ENCODE data around the gene RIMBP2.

The RIMBP2 gene

DNA sequence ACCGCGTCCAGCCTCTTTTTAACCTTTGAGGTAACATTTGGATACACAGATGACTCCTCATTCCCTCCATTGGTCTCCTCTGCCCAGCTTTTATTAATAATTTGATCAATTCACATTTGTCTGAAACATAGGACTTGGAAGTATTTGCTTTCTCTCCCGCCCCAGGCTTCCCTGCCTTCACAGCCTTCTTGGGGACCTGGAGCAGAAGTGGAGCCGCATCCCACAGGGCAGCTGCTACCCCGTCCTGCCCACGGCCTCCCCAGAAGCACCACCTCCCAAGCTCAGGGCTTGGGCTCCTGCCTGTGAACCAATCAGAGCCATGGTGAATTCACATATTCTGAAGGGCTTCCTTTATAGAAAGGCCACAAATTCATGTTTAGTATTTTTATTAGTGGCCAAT, 280.8 kb downstream of the RIMBP2 start:
- DNase-seq = no peak

DNA sequence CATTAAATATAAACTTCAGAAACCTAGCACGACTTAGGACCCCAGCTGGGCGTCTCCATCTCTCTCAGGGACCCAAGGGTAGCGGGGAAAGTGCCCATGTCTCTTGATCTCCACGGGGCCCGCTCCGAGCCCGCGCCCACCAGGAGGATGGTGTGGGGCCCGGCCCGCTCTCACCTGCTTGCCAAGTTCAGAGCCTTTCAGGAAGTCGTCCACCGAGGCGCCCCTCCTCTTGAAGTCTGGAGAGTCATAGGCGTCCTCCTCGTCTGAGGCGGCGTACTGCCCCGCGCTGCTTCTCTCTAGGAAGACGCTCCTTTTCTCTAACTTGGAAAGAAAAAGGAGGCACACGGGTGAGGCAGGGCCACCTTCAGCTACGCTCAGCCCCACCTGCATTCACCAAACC, 281.5 kb downstream of the RIMBP2 start:
- DNase-seq = no peak

DNA sequence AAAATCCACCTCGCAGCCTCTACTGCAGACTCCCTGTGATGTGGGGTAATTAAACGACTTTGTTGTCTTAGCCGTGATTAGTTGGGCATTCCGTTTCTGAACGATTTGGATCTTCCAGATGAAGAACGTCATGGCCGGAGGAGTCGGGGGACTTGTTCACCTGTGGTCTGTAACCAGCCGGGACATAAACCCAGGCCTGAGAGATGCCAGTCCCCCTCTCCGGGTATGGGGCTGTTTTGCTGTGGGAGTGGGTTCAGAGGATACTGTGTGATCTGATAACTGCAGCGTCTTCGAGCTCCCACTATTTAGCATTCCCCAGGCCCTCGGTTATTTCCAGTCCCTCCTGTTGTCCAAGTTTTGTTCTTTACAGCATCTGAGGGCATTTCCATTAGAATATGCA, 282.3 kb downstream of the RIMBP2 start:
- DNase-seq = no peak

DNA sequence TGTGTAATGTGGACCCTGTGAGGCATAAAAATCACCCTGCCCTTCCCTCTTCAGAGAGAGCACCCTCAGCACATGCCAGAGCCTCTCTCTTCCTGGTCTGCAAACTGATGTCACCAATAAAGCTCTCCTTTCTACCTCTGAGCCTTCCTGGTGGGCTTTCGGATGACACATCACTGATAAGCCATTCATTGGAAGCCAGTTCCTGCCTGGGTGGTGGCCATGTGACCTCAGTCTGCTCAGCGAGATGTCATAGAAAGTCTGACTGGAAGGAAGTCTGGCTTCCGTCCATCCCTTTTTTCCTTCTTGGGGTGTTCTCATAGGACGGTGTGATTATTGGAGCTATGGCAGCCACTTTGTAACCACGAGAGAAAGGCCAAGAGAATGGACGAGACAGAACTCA, 282.7 kb downstream of the RIMBP2 start:
- no peak for DNase-seq

DNA sequence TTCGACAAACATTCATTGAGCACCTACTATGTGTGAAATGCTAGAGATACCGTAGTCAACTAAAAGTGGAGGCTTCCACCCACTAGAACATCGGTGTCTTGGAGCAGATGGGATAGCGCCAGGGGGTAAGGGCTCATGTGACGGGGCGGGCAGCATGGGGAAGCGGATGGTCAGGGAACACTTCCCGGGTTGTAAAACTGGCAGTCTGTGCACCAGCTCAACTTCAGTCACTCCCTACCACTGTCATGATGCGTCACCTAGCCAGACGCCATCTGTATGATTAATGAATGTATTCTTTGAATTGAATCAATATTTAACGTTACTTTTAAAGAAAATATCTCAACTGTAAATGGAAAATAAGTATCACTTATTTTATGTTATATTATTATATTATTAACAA, 284.9 kb downstream of the RIMBP2 start:
- DNase-seq = no peak

- no peak for DNase-seq
These were observed 286.2 kb downstream of the RIMBP2 start for GRCh38 chr12:130429656-130430505.

DNA sequence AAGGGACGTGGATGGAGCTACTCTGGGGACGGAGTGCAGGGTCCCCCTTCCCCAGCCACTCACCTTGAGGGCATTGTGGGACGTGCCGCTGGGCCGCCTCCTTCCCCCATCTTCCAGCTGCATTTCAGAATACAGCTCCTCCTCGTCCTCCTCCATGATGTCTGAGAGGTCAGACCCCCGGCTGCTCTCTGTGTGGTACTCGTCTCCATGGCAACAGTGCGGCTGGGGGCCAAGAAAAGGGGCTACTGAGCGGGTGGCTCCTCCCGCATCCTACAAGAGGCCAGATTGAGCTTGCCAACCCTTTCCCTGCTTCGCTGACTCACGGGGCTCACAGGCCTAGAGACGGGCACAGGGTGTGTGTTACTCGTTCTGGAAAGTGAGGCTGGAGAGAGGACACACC, 288.0 kb downstream of the RIMBP2 start:
- no peak for DNase-seq

DNA sequence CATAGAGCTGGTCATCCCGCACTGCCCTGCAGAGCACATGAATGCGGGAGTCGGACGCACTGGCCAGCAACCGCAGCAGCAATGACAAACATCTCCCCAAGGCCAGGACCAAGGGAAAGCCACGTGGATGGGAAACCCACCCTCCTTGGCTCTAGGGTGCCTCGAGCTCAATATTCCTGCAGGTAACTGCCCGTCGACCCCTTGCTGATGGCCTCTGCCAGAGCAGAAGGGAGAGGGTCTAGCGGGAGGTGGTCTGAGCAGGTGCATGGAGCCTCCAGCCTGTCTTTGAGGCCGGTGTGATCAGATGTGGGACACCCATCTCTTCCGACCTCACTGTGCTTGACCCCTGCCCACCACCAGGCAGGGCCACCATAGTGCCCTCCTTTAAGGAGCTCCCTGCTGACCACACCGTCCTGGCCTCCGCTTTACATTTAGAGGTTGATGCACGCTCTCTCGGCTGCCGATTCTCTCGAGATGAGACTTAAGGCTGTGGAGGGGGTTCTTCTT, 288.7 kb downstream of the RIMBP2 start:
- no peak for DNase-seq

DNA sequence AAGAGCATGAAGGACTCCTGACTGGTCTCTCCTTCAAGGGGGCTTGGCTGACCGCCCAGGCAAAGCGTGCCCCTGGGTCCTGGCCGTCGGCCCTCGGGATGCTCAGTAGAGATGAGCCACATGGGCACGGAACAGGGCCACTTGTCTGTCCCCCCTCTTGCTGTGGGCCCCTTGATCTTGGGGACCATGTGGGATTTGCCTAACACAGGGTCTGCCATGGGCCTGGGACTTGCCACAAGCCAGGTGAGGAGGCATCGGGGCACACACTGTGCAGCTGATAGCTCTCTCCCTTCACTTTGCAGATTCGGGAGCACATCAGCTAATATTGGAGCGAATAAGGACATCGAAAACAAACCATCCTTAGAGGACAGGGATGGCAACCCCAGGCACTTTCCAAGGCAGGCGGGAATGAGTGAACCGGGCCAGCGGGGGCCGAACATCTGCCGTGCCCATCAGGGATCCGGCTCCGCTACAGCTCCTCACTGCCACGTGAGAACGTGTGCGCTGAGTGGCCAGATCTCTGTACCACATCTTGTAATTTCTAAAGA, 290.3 kb downstream of the RIMBP2 start:
- no peak for DNase-seq

- no peak for DNase-seq
These were observed 291.0 kb downstream of the RIMBP2 start for GRCh38 chr12:130424858-130425697.

GRCh38 chr12:130423991-130424857, 291.9 kb downstream of the RIMBP2 start:
- DNase-seq = no peak

DNA sequence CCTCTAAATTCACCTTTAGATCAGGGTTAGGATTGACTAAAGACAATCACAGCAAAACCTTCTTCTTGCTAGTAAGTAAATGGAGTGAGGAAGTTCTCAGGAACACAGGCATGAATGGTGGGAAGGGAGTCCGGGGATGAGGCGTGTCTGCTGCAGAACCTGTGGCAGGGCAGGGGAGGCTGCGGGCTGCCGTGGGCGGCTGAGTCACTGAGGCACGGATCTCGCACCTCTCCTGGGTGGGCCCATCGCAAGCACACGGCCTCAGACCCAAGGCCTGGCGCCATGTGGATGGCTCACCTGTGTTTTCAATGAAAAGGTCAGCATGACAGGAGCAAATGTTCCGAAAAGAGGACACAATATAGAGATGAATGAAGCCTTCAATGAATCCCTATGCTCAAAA, 293.0 kb downstream of the RIMBP2 start:
- no peak for DNase-seq

DNA sequence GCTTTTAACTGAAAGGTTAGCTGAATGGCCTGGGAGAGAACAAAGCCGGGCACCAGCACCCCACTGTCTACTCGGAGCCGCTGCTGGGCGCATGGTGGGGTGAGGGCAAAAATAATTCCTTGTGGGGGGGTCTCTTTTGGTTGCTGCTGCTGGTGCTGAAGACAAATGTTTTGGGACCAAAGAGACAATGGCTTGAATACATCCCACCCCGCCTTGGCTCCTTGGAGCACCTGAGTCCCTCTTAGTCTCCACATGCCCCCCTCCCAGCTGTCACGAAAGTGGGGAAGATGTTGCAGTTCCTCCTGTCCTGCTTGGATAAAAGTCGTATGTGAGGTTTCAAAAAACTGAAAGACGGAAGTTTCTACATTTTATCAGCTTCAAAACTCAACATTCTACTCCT, 293.4 kb downstream of the RIMBP2 start:
- DNase-seq = no peak

DNA sequence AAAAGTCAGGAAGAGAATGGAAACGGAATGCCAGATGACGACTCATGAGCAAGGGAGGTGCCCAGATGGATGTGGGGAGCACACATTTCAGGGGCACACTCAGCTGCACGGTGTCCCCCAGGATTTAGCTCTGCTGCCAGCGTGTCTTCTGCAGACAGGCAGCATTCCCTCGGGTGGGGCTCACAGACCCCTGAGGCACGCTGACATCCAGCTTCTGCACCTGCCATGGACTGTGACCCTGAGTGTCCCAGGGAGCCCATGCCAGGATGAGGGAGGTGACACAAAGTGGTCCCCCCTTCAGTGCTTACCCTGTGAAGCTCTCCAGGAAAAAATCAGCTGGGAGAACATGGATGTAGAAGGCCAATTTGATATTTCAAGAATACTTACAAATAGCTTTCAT, 294.2 kb downstream of the RIMBP2 start:
- no peak for DNase-seq

DNA sequence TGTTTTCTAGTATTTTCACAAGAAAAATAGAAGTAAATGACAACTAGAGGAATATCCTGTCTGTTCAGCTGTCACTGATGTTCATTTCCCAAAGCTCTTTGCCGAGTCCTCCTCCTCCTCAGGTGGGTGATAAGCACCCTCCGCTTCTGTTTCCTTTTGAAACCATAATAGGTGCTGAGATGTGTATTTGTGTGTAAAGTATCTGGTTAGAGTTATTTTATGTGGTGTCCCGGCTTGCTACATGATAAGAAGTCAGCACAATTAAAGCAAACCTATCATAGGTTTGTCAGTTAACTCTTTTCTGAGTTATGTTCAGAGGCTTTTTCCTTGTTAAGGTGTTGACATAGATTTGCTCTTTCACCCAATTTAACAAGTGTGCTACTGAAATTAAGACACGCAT, 296.0 kb downstream of the RIMBP2 start:
- no peak for DNase-seq

DNA sequence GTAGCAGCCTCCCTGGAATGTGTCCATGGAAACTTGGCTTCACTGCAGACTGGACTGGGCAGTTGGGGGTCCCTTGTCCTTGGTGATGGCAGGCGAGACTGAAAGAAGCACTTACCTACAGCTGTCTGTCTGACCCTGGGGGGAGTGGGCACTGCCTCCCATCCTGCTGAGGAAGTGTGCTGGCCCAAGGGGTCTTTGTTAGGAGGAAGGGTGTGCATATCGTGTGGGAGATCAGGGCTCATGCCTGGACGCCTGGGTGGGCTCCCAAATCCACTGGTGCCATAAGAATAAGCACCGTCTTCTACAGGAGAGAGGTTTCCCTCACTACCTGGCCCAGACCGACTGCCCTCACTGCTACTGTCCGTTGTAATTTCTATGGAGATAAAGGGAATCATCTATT, 297.0 kb downstream of the RIMBP2 start:
- DNase-seq = no peak

- no peak for DNase-seq
These were observed 297.8 kb downstream of the RIMBP2 start for GRCh38 chr12:130418251-130418650.

GRCh38 chr12:130414381-130414780, 301.7 kb downstream of the RIMBP2 start:
- no peak for DNase-seq

DNA sequence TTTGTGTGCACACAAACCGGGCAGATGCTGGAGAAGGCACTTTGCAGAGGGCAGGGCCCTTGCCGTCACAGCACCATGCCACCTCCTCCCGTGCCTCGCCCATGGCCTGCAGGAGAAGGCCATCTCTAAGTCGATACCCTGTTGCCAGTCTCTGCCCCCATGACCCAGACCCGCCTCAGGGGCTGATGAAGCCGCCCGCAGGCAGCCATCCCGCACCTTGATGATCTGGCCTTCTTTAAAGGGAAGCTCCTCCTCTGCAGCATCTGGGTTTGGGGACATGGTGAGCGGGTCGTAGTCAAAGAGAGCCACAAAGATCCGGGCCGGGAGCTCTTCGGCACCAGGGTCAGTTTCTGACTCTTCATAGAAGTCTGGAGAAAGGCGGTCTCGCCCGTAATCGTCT, 302.2 kb downstream of the RIMBP2 start:
- no peak for DNase-seq

DNA sequence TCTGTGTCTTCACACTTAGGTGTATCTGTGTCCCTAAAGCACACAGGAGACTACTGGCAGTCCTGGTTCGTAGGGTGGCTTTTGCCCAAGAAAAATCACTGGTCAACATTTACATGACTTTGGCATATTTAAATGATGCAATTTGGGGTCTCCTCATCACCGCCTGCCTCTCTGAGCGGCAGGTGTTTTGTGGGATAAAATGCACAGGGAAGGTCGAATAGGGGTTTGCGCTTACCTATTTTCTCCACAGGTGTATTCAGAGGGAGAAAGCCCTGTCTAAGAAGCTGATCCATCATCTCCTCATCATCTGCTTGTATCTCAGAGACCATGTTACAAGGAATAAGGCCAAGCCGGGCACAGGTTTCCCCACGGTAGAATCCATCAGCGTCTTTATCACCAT, 303.7 kb downstream of the RIMBP2 start:
- no peak for DNase-seq

DNA sequence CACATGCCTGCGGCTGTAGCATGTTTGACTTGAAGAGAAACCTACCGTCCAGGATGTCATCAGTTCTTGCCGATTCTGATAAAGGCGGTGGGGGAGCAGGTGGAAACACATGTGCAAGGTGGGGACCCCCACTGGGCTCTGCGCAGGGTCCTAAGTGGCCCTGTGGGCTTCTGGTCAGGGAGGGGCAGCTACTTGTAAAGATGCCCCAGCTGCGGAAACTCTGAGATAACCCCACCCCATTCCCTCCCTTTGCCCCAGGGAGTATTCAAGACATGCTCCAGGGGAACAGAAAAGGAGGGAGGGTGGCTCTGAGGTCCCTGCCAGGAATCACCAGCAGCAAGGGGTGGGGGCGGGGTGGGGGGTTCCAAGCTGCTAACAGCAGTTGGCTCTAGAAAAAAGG, 310.8 kb downstream of the RIMBP2 start:
- no peak for DNase-seq

GRCh38 chr12:130401703-130402102, 314.4 kb downstream of the RIMBP2 start:
- no peak for DNase-seq

All from activated gamma-delta T cell (primary cell).